Measurements from ENCODE around the gene SMARCC1. TPM values are rescaled to one million over a fixed set of nuclear protein-coding genes. Genes with fewer than 3 reads are reported as not detected.

SMARCC1 gene
- total and polyA plus RNA-seq, 2 experiments from 2014 or later = 35.5 to 38.2 TPM

GRCh38 chr3:47536221-47536891, 245.3 kb downstream of the SMARCC1 start:
- 91% methylated on average over 19 of the region's 19 CpGs for WGBS (ENCODE audit: low lambda C conversion rate, missing lambda C conversion rate)
- H3K27me3 ChIP-seq = no peaks in the 10 kb centered on the region
- H3K4me2 ChIP-seq = no peak overlapping the region

More at GRCh38 chr3:47536221-47536891, 245.3 kb downstream of the SMARCC1 start:
- Histone ChIP-seq H4K20me1 (ENCODE audit: insufficient read depth, poor library complexity, severe bottlenecking) (no peaks in the 10 kb centered on the region), H2AFZ (no peak overlapping the region), H3K79me2 (no peaks in the 10 kb centered on the region), H3K27ac (no peak overlapping the region), H3K9me2 (replicated peaks; ENCODE audit: insufficient read depth) (no peaks in the 10 kb centered on the region), H3K4me3 (no peak overlapping the region), H3K9me3 (ENCODE audit: low read depth) (no peaks in the 10 kb centered on the region), H3K36me3 (replicated peaks; ENCODE audit: insufficient read depth, low read depth) (no peaks in the 10 kb centered on the region), H3K4me1 (ENCODE audit: insufficient read depth) (no peaks in the 10 kb centered on the region)
- DNase-seq (ENCODE audit: low spot score) = no peak
- TF ChIP-seq CTCF (IDR thresholded peaks at IDR 0.05; ENCODE audit: poor library complexity) (no peak), EZH2phosphoT487 (IDR thresholded peaks at IDR 0.05; ENCODE audit: low read depth, severe bottlenecking, unreplicated experiment) (no peak), EZH2 (IDR thresholded peaks at IDR 0.05; ENCODE audit: borderline replicate concordance) (no peak)

Small RNAs within 50 kb of the gene (small RNA-seq; reads per million reads assigned to genes)
- gene RF02271 (not detected), gene RN7SL870P (not detected)

Other genes with a start within 250 kb of the SMARCC1 start
- gene CSPG5, start 203.0 kb downstream of the SMARCC1 start, total RNA-seq = 0.44 and 0.47 TPM in 2 replicates
- gene CSPG5, start 203.0 kb downstream of the SMARCC1 start, polyA plus RNA-seq = 0.32 and 0.34 TPM in 2 replicates
- 51.3 and 52.0 TPM in 2 replicates for gene DHX30, start 21.2 kb upstream of the SMARCC1 start, total RNA-seq
- 47.8 and 55.8 TPM in 2 replicates for gene DHX30, start 21.2 kb upstream of the SMARCC1 start, polyA plus RNA-seq
- 64.7 and 85.5 TPM in 2 replicates for gene MAP4, start 234.5 kb upstream of the SMARCC1 start, total RNA-seq
- 91.1 and 91.3 TPM in 2 replicates for gene MAP4, start 234.5 kb upstream of the SMARCC1 start, polyA plus RNA-seq